ENCODE data around the gene SORCS2.

- TF ChIP-seq CTCF (IDR thresholded peaks at IDR 0.05): no peak
- TF ChIP-seq POLR2A (IDR thresholded peaks at IDR 0.05): no peak
- no peak for TF ChIP-seq EP300 (IDR thresholded peaks at IDR 0.05)
These were observed 546.2 kb downstream of the SORCS2 start for GRCh38 chr4:7738458-7739076.
